Measurements from ENCODE around the gene APOBEC2. TPM values are rescaled to one million over a fixed set of nuclear protein-coding genes. Genes with fewer than 3 reads are reported as not detected.

APOBEC2 gene
- total RNA-seq, 2 experiments from 2014 or later: not detected

DNA sequence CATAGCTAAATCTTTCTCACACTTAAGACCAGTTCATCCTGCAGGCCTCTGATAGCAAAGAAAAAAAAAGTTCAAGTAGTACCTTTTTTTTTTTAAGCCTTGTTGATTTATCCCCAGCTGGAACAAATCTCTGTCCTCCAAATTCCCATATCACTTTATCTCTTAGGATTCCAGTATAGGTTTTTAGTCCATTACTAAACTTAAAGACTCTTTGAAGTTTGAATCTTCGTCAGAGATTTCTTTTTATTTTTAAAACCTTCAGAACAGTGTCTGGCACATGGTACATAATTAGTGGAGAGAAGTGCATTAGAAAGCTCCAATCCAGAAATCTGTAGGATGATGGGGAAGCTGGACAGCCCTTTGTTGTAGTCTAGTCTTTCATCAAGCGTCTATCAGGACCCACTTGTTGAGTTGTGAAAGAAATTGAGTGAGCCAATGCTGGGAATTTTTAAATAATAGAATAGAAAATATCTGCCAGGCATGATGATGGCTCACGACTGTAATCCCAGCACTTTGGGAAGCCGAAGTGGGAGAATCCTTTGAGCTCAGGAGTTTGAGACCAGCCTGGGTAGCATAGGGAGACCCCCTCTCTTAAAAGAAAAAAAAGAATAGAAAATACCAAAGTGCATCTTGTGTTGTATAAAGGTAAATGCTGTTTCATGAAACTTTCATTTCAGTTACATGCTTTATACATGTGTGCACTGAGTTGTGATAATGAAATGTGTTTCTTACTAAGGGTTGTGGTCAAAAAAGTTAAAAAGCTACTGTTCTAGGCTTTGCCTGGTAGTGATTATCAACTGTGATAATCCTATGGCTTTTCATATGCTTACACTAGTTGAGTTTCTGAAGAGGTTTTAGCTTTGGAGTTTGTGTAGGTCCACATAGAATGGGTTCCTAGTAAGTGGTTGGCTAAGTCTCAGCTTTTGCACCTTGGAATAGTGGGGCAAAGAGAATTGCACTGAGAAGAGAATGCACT, 22.9 kb downstream of the APOBEC2 start:
- TF ChIP-seq, protein P1, sequence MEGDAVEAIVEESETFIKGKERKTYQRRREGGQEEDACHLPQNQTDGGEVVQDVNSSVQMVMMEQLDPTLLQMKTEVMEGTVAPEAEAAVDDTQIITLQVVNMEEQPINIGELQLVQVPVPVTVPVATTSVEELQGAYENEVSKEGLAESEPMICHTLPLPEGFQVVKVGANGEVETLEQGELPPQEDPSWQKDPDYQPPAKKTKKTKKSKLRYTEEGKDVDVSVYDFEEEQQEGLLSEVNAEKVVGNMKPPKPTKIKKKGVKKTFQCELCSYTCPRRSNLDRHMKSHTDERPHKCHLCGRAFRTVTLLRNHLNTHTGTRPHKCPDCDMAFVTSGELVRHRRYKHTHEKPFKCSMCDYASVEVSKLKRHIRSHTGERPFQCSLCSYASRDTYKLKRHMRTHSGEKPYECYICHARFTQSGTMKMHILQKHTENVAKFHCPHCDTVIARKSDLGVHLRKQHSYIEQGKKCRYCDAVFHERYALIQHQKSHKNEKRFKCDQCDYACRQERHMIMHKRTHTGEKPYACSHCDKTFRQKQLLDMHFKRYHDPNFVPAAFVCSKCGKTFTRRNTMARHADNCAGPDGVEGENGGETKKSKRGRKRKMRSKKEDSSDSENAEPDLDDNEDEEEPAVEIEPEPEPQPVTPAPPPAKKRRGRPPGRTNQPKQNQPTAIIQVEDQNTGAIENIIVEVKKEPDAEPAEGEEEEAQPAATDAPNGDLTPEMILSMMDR (IDR thresholded peaks at IDR 0.05): no peak
- no peak overlapping the region for H3K4me3 ChIP-seq (ENCODE audit: low read length)
- ChIA-PET POLR2A (no interaction called here), CTCF (interaction anchor here (1.7 to 2.0 kb wide), 2 partner anchors 48 to 106 kb away, joined by 4 read pairs; no protein-coding TSS in a partner anchor)
- peaks cover 71% of the 10 kb centered on the region for H3K4me1 Mint-ChIP-seq (ENCODE audit: low read depth)
- H3K9me3 ChIP-seq (ENCODE audit: control insufficient read depth in 1 of 2, insufficient read depth in 1 of 2, low read length in 2 of 2): no peaks in the 10 kb centered on the region
- peaks cover 18% of the 10 kb centered on the region for H3K36me3 ChIP-seq (ENCODE audit: insufficient read depth, low read length)
- peak overlapping the region in 1 of 2 donors; percentile 1 for H3K27ac ChIP-seq (ENCODE audit: low read depth in 1 of 2, low read length in 2 of 2)
- peaks cover 49% of the 10 kb centered on the region for H3K36me3 Mint-ChIP-seq (ENCODE audit: low read depth)
- no peaks in the 10 kb centered on the region for H3K27me3 ChIP-seq (ENCODE audit: control insufficient read depth in 1 of 2, insufficient read depth in 2 of 2, low read length in 2 of 2)
- H3K27ac Mint-ChIP-seq: peak overlapping the region; percentile 88
- no peak for ATAC-seq (ENCODE audit: poor library complexity)
- H3K9me3 Mint-ChIP-seq: no peaks in the 10 kb centered on the region
- no peaks in the 10 kb centered on the region for H3K27me3 Mint-ChIP-seq
- peaks cover 33% of the 10 kb centered on the region for H3K4me1 ChIP-seq (ENCODE audit: insufficient read depth, low read length)
- DNase-seq: no peak
- peak overlapping the region; percentile 93 for H3K4me3 Mint-ChIP-seq
- intact Hi-C loops (cut with DNase I, micrococcal nuclease): loop anchor here in 1 of 2 experiments (5.0 to 10.0 kb wide), 2 partner anchors 241 to 1961 kb away; partner anchors contain the start of gene SAYSD1

DNA sequence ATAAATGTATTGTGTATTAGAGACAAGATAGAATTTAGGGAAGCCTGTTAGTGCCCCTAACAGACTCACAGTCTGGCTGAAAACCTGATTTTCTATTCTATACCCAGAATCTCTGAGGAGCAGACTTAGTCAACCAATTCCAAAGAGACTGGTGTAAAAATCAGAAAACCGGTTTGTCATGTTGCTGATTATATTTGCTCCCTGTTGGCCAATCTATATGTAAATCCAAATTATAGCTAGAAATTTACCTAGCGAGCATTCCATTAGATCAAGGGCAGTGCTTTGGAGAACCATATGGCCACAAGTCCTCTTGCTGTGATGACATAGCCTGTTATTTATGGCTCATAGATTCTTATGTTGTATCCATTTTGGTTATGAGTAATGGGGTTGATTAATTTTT, 24.5 kb downstream of the APOBEC2 start:
- no peak overlapping the region for H3K27ac ChIP-seq (ENCODE audit: low read depth in 1 of 2, low read length in 2 of 2)
- no peaks in the 10 kb centered on the region for H3K27me3 ChIP-seq (ENCODE audit: control insufficient read depth in 1 of 2, insufficient read depth in 2 of 2, low read length in 2 of 2)
- Mint-ChIP-seq H3K4me1 (ENCODE audit: low read depth) (peaks cover 72% of the 10 kb centered on the region), H3K4me3 (no peak overlapping the region), H3K27me3 (no peaks in the 10 kb centered on the region), H3K9me3 (no peaks in the 10 kb centered on the region), H3K27ac (no peak overlapping the region), H3K36me3 (ENCODE audit: low read depth) (peaks cover 51% of the 10 kb centered on the region)
- H3K9me3 ChIP-seq (ENCODE audit: control insufficient read depth in 1 of 2, insufficient read depth in 1 of 2, low read length in 2 of 2): no peaks in the 10 kb centered on the region
- DNase-seq (no peak), ATAC-seq (ENCODE audit: poor library complexity) (no peak)
- POLR2A ChIA-PET: no interaction called here
- peaks cover 27% of the 10 kb centered on the region for H3K36me3 ChIP-seq (ENCODE audit: insufficient read depth, low read length)
- H3K4me3 ChIP-seq (ENCODE audit: low read length): no peak overlapping the region
- H3K4me1 ChIP-seq (ENCODE audit: insufficient read depth, low read length): peaks cover 29% of the 10 kb centered on the region
- TF ChIP-seq, protein P1 (IDR thresholded peaks at IDR 0.05): no peak
- CTCF ChIA-PET: no interaction called here
- intact Hi-C loops (cut with DNase I, micrococcal nuclease): loop anchor here in 1 of 2 experiments (5.0 to 10.0 kb wide), 2 partner anchors 240 to 1963 kb away; partner anchors contain the start of gene SAYSD1

DNA sequence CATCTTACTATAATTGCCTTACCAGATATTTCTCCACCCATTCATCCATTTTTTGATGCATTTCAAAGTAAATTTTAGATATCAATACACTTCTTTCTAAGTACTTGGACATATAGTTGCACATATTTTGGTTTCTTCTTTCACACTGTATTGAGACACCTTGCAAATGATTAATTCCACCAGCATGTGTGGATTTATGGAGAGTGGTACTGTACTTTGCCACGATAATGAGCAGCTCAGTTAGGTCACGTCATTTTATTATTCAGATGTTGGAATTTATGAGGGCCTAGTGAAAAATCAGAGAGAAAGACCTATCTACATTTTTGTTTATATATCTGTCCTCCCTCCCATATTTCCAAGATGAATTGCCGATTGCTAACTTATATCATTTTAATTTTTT, 25.1 kb downstream of the APOBEC2 start:
- Histone ChIP-seq H3K36me3 (ENCODE audit: insufficient read depth, low read length) (peaks cover 30% of the 10 kb centered on the region), H3K9me3 (ENCODE audit: control insufficient read depth in 1 of 2, insufficient read depth in 1 of 2, low read length in 2 of 2) (no peaks in the 10 kb centered on the region), H3K27ac (ENCODE audit: low read depth in 1 of 2, low read length in 2 of 2) (no peak overlapping the region), H3K4me1 (ENCODE audit: insufficient read depth, low read length) (peaks cover 29% of the 10 kb centered on the region), H3K4me3 (ENCODE audit: low read length) (no peak overlapping the region), H3K27me3 (ENCODE audit: control insufficient read depth in 1 of 2, insufficient read depth in 2 of 2, low read length in 2 of 2) (no peaks in the 10 kb centered on the region)
- no peak overlapping the region for H3K27ac Mint-ChIP-seq
- no peaks in the 10 kb centered on the region for H3K9me3 Mint-ChIP-seq
- H3K4me3 Mint-ChIP-seq: no peak overlapping the region
- ChIA-PET CTCF (no interaction called here), POLR2A (no interaction called here)
- peaks cover 53% of the 10 kb centered on the region for H3K36me3 Mint-ChIP-seq (ENCODE audit: low read depth)
- no peaks in the 10 kb centered on the region for H3K27me3 Mint-ChIP-seq
- H3K4me1 Mint-ChIP-seq (ENCODE audit: low read depth): peaks cover 77% of the 10 kb centered on the region
- TF ChIP-seq, protein P1 (IDR thresholded peaks at IDR 0.05): no peak
- ATAC-seq (ENCODE audit: poor library complexity) (no peak), DNase-seq (no peak)
- intact Hi-C loops (cut with DNase I, micrococcal nuclease): loop anchor here in 1 of 2 experiments (5.0 to 10.0 kb wide), 2 partner anchors 239 to 1963 kb away; partner anchors contain the start of gene SAYSD1

All from CD4-positive, alpha-beta T cell (primary cell).